Measurements from ENCODE around the gene CMTM6. TPM values are rescaled to one million over a fixed set of nuclear protein-coding genes. Genes with fewer than 3 reads are reported as not detected.

CMTM6 gene
- total and polyA plus RNA-seq, 7 donors: 19.9 to 82.0 (median 37.7) TPM

DNA sequence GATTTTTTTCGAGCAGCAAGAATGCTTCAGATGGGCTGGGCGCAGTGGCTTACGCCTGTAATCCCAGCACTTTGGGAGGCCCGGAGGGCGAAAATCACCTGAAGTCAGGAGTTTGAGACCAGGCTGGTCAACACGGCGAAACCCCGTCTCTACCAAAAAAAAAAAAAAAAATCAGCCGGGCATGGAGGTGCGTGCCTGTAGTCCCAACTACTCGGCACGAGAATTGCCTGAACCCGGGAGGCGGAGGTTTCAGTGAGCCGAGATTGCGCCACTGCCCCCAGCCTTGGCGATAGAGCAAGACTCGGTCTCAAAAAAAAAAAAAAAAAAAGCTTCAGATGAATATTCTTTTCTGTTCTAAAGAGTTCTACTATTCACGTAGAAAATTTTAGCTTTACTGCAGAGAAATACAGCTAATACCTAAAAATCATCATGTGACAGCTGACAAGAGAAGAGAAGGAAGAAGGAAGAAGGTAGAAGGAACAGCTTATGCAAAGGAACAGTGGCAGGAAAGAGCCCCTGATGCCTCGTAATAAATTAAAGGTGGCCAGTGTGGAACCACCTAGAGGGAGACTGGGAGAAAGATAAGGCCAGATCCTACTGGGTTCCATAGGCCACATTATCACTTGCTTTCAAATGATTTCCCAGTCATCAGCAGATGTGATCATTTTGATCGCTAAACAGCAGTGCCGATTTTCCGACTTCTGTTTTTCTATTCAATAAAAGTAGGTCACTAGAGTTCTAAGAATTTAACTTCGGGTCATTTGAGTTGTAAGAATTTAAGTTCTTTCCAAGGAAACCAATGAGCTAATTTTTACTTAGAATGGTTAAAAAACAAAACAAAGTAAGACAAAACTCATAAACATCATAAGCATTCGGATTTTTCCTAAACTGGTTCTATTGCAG is 1.5 kb downstream of the CMTM6 start:
- H3K27me3 ChIP-seq: no peaks in the 10 kb centered on the region
- peak overlapping the region; percentile 67 to 98 (median 95) for H3K4me3 ChIP-seq
- peaks cover 0 to 22% (median 18%) of the 10 kb centered on the region in 4 donors for H3K4me1 ChIP-seq
- intact Hi-C loops (cut with DNase I): loop anchor here (5.0 kb wide), 1 partner anchor 186 kb away; the partner anchor contains the start of gene CNOT10
- no peak for DNase-seq
- TF ChIP-seq EP300 (IDR thresholded peaks at IDR 0.05) (no peak), POLR2A (IDR thresholded peaks at IDR 0.05) (no peak), POLR2AphosphoS5 (IDR thresholded peaks at IDR 0.05) (no peak)
- TF ChIP-seq, protein P1, sequence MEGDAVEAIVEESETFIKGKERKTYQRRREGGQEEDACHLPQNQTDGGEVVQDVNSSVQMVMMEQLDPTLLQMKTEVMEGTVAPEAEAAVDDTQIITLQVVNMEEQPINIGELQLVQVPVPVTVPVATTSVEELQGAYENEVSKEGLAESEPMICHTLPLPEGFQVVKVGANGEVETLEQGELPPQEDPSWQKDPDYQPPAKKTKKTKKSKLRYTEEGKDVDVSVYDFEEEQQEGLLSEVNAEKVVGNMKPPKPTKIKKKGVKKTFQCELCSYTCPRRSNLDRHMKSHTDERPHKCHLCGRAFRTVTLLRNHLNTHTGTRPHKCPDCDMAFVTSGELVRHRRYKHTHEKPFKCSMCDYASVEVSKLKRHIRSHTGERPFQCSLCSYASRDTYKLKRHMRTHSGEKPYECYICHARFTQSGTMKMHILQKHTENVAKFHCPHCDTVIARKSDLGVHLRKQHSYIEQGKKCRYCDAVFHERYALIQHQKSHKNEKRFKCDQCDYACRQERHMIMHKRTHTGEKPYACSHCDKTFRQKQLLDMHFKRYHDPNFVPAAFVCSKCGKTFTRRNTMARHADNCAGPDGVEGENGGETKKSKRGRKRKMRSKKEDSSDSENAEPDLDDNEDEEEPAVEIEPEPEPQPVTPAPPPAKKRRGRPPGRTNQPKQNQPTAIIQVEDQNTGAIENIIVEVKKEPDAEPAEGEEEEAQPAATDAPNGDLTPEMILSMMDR (IDR thresholded peaks at IDR 0.05): no peak
- H3K27ac ChIP-seq: peak overlapping the region; percentile 96 to 99 (median 97)
- H3K36me3 ChIP-seq: no peaks in the 10 kb centered on the region
- H3K9me3 ChIP-seq: no peaks in the 10 kb centered on the region
- WGBS, 2 donors: 70 to 81% methylated on average over 25 of the region's 25 CpGs

DNA sequence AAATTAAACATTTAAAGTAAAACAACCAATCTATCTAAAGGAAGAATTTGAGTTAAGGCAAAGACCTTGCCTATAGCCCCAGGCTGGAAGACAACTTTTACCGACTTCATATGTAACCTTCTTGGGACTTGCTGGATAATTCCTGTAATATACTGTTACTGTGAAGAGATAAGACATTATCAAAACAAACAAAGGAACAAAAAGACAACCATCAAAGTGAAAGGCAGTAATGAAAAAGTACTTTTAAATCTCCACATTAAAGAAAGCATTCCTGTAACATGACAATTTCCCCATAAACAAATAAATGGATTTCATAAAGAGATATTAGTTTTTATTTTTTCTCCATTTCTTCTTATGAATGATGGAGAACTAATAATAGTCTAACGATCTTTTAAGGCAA is 2.4 kb downstream of the CMTM6 start:
- no peaks in the 10 kb centered on the region for H3K27me3 ChIP-seq
- intact Hi-C loops (cut with DNase I): loop anchor here (5.0 kb wide), 1 partner anchor 187 kb away; the partner anchor contains the start of gene CNOT10
- DNase-seq: no peak
- no peak overlapping the region for H3K4me3 ChIP-seq
- peak overlapping the region in 1 of 4 donors; percentile 97 for H3K27ac ChIP-seq
- 50 to 74% methylated on average over 2 of the region's 2 CpGs for WGBS, 2 donors
- H3K4me1 ChIP-seq: peaks cover 0 to 22% (median 18%) of the 10 kb centered on the region in 4 donors
- no peaks in the 10 kb centered on the region for H3K9me3 ChIP-seq
- H3K36me3 ChIP-seq: no peaks in the 10 kb centered on the region
- TF ChIP-seq EP300 (IDR thresholded peaks at IDR 0.05) (no peak), POLR2AphosphoS5 (IDR thresholded peaks at IDR 0.05) (no peak), POLR2A (IDR thresholded peaks at IDR 0.05) (no peak)
- TF ChIP-seq, protein P1 (IDR thresholded peaks at IDR 0.05): no peak

DNA sequence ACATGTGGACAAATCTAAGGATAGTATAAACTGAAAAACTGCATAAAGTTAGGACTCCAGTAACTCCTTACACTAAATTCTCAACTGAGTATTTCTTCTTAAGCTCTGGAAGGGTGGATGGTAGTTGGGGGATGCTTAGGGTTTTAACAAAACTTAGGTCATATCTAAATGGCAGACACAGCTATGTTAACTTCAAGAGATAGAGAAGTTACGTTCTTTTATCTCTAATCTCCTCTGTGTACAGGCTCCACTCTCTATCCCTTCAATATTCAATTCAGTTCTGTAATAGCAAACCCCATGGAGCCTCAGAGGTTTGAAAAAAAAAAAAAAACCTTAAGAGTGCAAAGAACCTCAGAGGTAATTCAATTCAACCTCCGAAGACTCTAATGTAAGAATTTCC is 3.1 kb downstream of the CMTM6 start:
- no peak overlapping the region for H3K4me3 ChIP-seq
- intact Hi-C loops (cut with DNase I): no loop called here
- H3K36me3 ChIP-seq: no peaks in the 10 kb centered on the region
- 83 to 95% methylated on average over 2 of the region's 2 CpGs for WGBS, 2 donors
- peaks cover 0 to 22% (median 18%) of the 10 kb centered on the region in 4 donors for H3K4me1 ChIP-seq
- no peak for DNase-seq
- no peak overlapping the region for H3K27ac ChIP-seq
- no peaks in the 10 kb centered on the region for H3K27me3 ChIP-seq
- TF ChIP-seq POLR2AphosphoS5 (IDR thresholded peaks at IDR 0.05): no peak
- TF ChIP-seq, protein P1 (IDR thresholded peaks at IDR 0.05): no peak
- no peaks in the 10 kb centered on the region for H3K9me3 ChIP-seq

DNA sequence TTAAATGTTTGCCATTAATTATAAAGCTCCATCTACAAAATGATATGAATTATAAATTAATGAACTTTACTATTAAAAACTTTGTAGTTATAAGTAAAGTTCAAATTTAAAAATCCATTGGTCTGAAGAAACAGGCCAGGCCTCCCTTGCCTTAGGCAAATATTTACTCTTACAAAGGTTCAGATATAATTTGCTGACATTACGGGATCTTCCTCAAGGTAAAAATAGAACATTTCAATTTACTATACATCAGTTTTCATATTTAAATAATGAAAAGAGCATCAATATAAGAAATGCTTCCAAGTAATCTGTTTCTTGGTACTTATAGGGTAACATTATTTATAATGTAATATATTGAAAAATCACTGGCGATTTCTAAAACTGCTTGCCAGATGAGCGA is 3.7 kb downstream of the CMTM6 start:
- no peak overlapping the region for H3K4me3 ChIP-seq
- no peaks in the 10 kb centered on the region for H3K36me3 ChIP-seq
- no peak overlapping the region for H3K27ac ChIP-seq
- intact Hi-C loops (cut with DNase I): no loop called here
- TF ChIP-seq, protein P1 (IDR thresholded peaks at IDR 0.05): no peak
- TF ChIP-seq POLR2AphosphoS5 (IDR thresholded peaks at IDR 0.05) (no peak), POLR2A (IDR thresholded peaks at IDR 0.05) (no peak), EP300 (IDR thresholded peaks at IDR 0.05) (no peak)
- no peaks in the 10 kb centered on the region for H3K9me3 ChIP-seq
- no peaks in the 10 kb centered on the region for H3K27me3 ChIP-seq
- H3K4me1 ChIP-seq: peaks cover 0 to 26% (median 19%) of the 10 kb centered on the region in 4 donors
- 76 to 89% methylated on average over 3 of the region's 3 CpGs for WGBS, 2 donors
- no peak for DNase-seq

All from sigmoid colon (tissue), 7 donors.